Coronary artery (tissue), 2 donors: ENCODE data around the gene CCND3.

ENCODE experiments used
- DNase-seq: peaks from one replicate; pipeline ENCODE4 v3.0.0-alpha.2; 2017; ENCODE audit warnings: low spot score
- H3K27ac ChIP-seq, 2 donors: fragments of 200-600 bp; sonication (generic); one replicate each; pipeline ENCODE4 v1.5.1; 2016 to 2019
- H3K4me3 ChIP-seq: fragments of 200-600 bp; sonication (generic); 2 replicates; pipeline ENCODE4 v1.5.1; 2016; ENCODE audit warnings: mild to moderate bottlenecking, moderate library complexity
- TF ChIP-seq, protein P1 (sequence below): fragments of 200-600 bp; sonication (generic); IDR thresholded peaks from one replicate; pipeline ENCODE4 v1.5.1; 2019; ENCODE audit warnings: antibody characterized with exemption

The CCND3 gene

DNA sequence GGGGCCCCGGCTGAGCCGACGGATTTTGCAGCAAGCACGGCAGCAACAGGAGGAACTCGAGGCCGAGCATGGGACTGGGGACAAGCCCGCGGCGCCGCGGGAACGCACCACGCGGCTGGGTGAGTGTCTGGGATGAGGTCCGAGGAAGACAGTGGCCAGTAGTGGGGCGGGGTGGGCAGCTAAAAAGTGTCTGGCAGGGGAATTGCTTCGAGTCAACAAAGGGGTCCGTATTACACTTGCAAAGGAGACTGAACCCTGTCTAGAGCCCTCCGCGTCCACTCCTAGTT, 20.0 kb downstream of the CCND3 start:
- H3K27ac ChIP-seq, result peak overlapping the region; percentile 88 to 96
- H3K4me3 ChIP-seq, result peak overlapping the region; percentile 82
- DNase-seq, result no peak
- TF ChIP-seq, protein P1, sequence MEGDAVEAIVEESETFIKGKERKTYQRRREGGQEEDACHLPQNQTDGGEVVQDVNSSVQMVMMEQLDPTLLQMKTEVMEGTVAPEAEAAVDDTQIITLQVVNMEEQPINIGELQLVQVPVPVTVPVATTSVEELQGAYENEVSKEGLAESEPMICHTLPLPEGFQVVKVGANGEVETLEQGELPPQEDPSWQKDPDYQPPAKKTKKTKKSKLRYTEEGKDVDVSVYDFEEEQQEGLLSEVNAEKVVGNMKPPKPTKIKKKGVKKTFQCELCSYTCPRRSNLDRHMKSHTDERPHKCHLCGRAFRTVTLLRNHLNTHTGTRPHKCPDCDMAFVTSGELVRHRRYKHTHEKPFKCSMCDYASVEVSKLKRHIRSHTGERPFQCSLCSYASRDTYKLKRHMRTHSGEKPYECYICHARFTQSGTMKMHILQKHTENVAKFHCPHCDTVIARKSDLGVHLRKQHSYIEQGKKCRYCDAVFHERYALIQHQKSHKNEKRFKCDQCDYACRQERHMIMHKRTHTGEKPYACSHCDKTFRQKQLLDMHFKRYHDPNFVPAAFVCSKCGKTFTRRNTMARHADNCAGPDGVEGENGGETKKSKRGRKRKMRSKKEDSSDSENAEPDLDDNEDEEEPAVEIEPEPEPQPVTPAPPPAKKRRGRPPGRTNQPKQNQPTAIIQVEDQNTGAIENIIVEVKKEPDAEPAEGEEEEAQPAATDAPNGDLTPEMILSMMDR, result no peak

DNA sequence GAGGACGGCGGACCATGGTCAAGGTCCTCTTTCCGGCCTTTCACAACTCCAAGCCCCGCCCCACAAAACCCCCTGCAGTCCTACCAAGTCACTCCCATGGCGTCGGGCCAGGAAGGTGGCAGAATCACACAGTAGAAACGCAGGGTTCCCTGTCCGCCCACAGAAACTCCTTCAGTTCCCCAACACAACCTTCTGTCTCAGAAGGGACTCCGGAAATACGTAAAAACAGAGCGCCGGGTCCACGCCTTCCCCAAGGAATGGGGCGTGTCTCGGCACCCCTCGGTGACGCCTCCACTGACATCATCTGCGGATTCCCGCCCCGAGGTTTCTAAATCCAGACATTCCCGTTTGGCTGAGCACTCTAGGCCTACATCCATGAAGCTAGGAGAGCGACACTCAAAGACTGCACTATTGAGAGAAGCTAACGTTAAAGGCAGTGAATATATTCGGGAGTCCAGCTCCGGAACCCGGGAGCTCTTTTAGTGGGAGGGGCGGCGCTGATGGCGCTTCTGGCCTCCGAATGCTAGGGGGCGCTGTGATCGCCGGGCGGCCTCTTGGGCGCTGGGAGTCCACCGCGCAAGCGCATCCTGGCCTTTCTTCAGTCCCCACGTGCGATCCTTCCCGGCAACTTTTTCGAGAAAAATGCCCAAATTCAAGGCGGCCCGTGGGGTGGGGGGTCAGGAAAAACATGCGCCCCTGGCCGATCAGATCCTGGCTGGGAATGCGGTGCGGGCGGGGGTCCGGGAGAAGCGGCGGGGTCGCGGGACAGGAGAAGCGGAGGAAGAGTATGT, 20.5 kb downstream of the CCND3 start, which contains the start of the genes BYSL and MED20:
BYSL (plus strand) TSS at position 579 of the 791 bp plus-strand sequence; CDS start at position 643, 64 bp downstream.
MED20 (minus strand) TSS at position 219 of the 791 bp plus-strand sequence; CDS start at position 98, 121 bp downstream.
- H3K27ac ChIP-seq, result peak within 1 kb of the TSS; percentile 88 to 96
- peak within 1 kb of the TSS; percentile 82 for H3K4me3 ChIP-seq
- peak; percentile 93 for DNase-seq
- TF ChIP-seq, protein P1, result peak; percentile 96

DNA sequence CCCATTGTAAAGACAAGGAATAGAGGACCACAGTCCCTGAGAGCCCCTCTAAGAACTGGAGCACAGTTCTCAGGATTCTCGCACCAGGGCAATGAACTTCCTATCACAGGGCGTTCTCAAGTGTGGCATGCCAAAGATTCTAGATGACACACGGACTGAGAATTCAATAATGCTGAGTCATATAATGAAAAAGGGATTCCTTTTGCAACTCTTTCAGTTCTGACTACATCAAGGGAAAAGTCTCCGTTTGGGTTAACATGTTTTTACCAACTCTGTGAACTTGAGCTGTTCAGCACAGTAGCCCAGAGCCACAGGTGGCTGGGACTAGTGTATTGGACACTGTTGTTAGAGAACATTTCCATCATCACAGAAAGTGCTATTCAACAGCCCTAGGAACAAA, 24.1 kb downstream of the CCND3 start:
- DNase-seq, result no peak
- H3K4me3 ChIP-seq, result no peak overlapping the region
- TF ChIP-seq, protein P1, result no peak
- no peak overlapping the region for H3K27ac ChIP-seq

DNA sequence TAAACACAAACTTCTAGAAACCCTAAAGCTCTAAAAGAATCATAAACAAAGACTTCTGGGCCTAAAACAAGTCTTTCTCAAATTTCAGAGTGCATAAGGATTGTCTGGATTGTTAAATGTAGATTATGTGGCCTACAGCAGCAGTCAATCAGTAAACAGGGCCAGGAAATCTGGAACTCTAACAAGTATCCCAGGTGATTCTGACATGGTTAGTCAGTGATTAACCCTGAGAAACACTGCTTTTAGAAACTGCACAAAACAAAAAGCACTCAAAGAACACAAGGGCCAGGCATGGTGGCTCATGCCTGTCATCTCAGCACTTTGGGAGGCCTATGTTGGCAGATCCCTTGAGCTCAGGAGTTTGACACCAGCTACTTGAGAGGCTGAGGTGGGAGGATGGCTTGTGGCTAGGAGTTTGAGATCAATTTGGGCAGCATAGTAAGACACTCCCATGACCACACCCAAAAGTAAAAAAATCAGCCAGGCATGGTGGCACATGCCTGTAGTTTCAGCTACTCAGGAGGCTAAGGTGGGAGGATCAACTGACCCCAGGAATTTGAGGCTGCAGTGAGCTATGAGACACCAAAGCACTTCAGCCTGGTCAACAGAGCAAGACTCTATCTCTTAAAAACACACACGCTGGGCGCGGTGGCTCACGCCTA, 26.6 kb downstream of the CCND3 start:
- TF ChIP-seq, protein P1, result no peak
- no peak overlapping the region for H3K27ac ChIP-seq
- no peak for DNase-seq
- no peak overlapping the region for H3K4me3 ChIP-seq

DNA sequence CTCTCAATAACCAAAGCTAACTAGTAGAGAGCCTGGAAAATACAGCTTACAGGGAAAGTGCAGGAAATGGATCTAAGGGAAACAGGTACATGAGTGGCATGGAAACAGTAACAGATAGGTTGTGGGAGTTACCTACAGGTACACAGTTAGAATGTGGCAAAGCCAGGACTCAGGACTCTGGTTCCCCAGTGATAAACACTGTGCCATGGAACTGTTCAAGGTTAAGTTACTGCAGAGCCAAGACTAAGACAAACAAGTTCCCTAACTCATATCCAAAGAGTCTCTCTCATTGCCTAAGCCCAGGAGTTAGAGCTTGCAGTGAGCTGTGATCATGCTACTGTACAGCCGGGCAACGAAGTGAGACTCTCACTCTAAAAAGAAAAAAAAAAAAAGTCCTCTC, 27.3 kb downstream of the CCND3 start:
- no peak overlapping the region for H3K4me3 ChIP-seq
- TF ChIP-seq, protein P1, result no peak
- no peak for DNase-seq
- H3K27ac ChIP-seq, result no peak overlapping the region

DNA sequence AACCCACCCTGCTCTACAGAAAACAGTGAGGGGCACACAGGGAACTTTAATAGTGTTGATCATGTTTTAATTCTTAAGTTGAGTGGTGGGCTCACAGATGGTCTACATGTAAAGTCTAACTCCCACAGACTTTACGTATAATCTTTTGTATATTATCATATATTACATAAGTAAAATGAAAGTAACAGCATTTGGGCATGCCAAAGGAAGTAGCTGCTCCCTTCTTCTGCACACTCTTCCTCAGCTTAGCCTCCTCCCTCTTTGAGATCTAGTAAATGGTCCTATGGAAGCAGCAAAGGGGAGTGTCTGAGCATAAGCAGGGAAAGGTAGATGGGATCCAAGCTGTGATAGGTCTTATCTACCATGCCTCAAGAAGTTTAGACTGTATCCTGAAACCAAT, 31.9 kb downstream of the CCND3 start:
- Histone ChIP-seq H3K4me3 (no peak overlapping the region), H3K27ac (no peak overlapping the region)
- DNase-seq, result no peak
- TF ChIP-seq, protein P1, result no peak
